GM12875 (cell line): Measurements from ENCODE around the gene HERC4.

Experiments used
- H3K4me3 ChIP-seq: one replicate; pipeline ENCODE4 v1.5.1; 2011; ENCODE audit warnings: low read depth, low read length, control low read depth
- CTCF ChIP-seq: IDR thresholded peaks from 2 replicates; pipeline ENCODE4 v1.5.1; 2011; ENCODE audit warnings: low read depth, mild to moderate bottlenecking, control low read depth, inconsistent platforms, low read length, moderate library complexity, borderline replicate concordance; ENCODE audit not compliant: insufficient read depth

HERC4 gene

GRCh38 chr10:68105820-68106219 is 30.7 kb upstream of the HERC4 start:
- no peak for TF ChIP-seq CTCF
- H3K4me3 ChIP-seq: no peak overlapping the region

GRCh38 chr10:68103901-68104300 is 28.8 kb upstream of the HERC4 start:
- no peak overlapping the region for H3K4me3 ChIP-seq
- TF ChIP-seq CTCF: no peak

GRCh38 chr10:68103261-68103878 is 28.3 kb upstream of the HERC4 start:
- no peak for TF ChIP-seq CTCF
- no peak overlapping the region for H3K4me3 ChIP-seq

GRCh38 chr10:68101066-68101465 is 26.0 kb upstream of the HERC4 start:
- TF ChIP-seq CTCF: no peak
- H3K4me3 ChIP-seq: no peak overlapping the region

GRCh38 chr10:68099736-68100135 is 24.7 kb upstream of the HERC4 start:
- no peak overlapping the region for H3K4me3 ChIP-seq
- TF ChIP-seq CTCF: no peak

- no peak for TF ChIP-seq CTCF
- H3K4me3 ChIP-seq: no peak overlapping the region
Measured at GRCh38 chr10:68096913-68097516, 21.9 kb upstream of the HERC4 start.

GRCh38 chr10:68095153-68095552 is 20.1 kb upstream of the HERC4 start:
- H3K4me3 ChIP-seq: no peak overlapping the region
- TF ChIP-seq CTCF: no peak
